K562 (cell line): Measurements from ENCODE around the gene NDUFB3. TPM values are rescaled to one million over a fixed set of nuclear protein-coding genes. Genes with fewer than 3 reads are reported as not detected.
A peak's percentile ranks its signal among the peaks of the same experiment; 100 is the strongest.

Experiments used
- ATAC-seq: fragments of 200-7000 bp; cut with Tn5 transposase; 3 replicates; pipeline ENCODE4 v1.9.1; 2020; ENCODE audit warnings: moderate library complexity
- BruUV-seq: library from RNA; stranded (reverse); fragments of 400-500 nt; replicated peaks from 2 replicates; lab custom pipeline; 2021; lab: Mats Ljungman, UMichigan
- CTCF ChIA-PET: fragments of 300-600 bp; formaldehyde crosslinking; extraction: SDS; loops from one replicate; lab custom pipeline; 2021; ENCODE audit warnings: low intra/inter-chr PET ratio; lab: Yijun Ruan, JAX
- POLR2A ChIA-PET: fragments of 300-600, 350-650 bp; sonication (Branson Sonifier 250); formaldehyde crosslinking; extraction: SDS; loops from one replicate; lab custom pipeline; 2021; ENCODE audit warnings: antibody characterized with exemption, inconsistent platforms; lab: Yijun Ruan, JAX
- DNase-seq, 4 experiments: peaks; one replicate each; pipeline versions ENCODE4 v3.0.0 to v3.0.0-alpha.2; 2011 to 2018; ENCODE audit warnings: low spot score in 3 of 4, mixed read lengths in 3 of 4; ENCODE audit errors: extremely low read depth in 1 of 4
- FAIRE-seq: peaks from 2 replicates; lab custom pipeline; 2011; peaks lifted over from hg19 to GRCh38; lab: Jason Lieb, UNC
- H2AFZ ChIP-seq: 2 replicates; pipeline ENCODE4 v1.6.0; 2011; ENCODE audit warnings: low read depth, low read length, control low read depth, inconsistent platforms
- H3K27ac ChIP-seq: fragments of 200-600 bp; 3 replicates; pipeline ENCODE4 v1.8.0; 2011; ENCODE audit warnings: low read depth, mild to moderate bottlenecking, control low read depth, inconsistent platforms, low read length, moderate library complexity, mixed read lengths; ENCODE audit errors: extremely low read depth
- H3K27me3 ChIP-seq, 2 experiments: fragments of 300-600 bp in 1 of 2; 2 replicates in 1 of 2; 3 replicates in 1 of 2; pipeline versions ENCODE4 v1.6.0 to v1.8.0; 2011; ENCODE audit warnings: inconsistent platforms in 2 of 2, low read length in 2 of 2, mild to moderate bottlenecking in 1 of 2, mixed read lengths in 1 of 2, moderate library complexity in 1 of 2; ENCODE audit not compliant: control insufficient read depth in 2 of 2, insufficient read depth in 2 of 2
- H3K36me3 ChIP-seq: fragments of 300-600 bp; 3 replicates; pipeline ENCODE4 v1.8.0; 2011; ENCODE audit warnings: mild to moderate bottlenecking, low read length, inconsistent platforms; ENCODE audit not compliant: control insufficient read depth, insufficient read depth
- H3K4me1 ChIP-seq, 2 experiments: fragments of 200-600 bp in 1 of 2; replicated peaks in 1 of 2; 2 replicates in 1 of 2; 3 replicates in 1 of 2; pipeline versions ENCODE4 v1.5.1 to v1.8.0; 2011; ENCODE audit warnings: inconsistent platforms in 2 of 2, low read length in 2 of 2, mild to moderate bottlenecking in 1 of 2, mixed read lengths in 1 of 2, moderate library complexity in 1 of 2; ENCODE audit not compliant: control insufficient read depth in 2 of 2, insufficient read depth in 2 of 2
- H3K4me2 ChIP-seq: 2 replicates; pipeline ENCODE4 v1.6.1; 2011; ENCODE audit warnings: low read length, control low read depth, inconsistent platforms, mixed read lengths; ENCODE audit not compliant: insufficient read depth
- H3K4me3 ChIP-seq: fragments of 200-600 bp; sonication (generic), shearing (Covaris generic); 2 replicates; pipeline ENCODE4 v1.5.1; 2016; ENCODE audit warnings: control low read depth, inconsistent platforms
- H3K79me2 ChIP-seq: fragments of 200-600 bp; 3 replicates; pipeline ENCODE4 v1.8.0; 2011; ENCODE audit warnings: low read length, inconsistent platforms; ENCODE audit not compliant: control insufficient read depth, insufficient read depth
- H3K9ac ChIP-seq, 2 experiments: 2 replicates each; pipeline versions ENCODE4 v1.6.0 to v1.6.1; 2011; ENCODE audit warnings: low read depth in 2 of 2, low read length in 2 of 2, control low read depth in 1 of 2, inconsistent platforms in 1 of 2, mild to moderate bottlenecking in 1 of 2, mixed read lengths in 1 of 2; ENCODE audit not compliant: insufficient read depth in 1 of 2
- H3K9me1 ChIP-seq: one replicate; pipeline ENCODE4 v1.6.0; 2011; ENCODE audit warnings: inconsistent platforms, mild to moderate bottlenecking, low read length, moderate library complexity; ENCODE audit not compliant: control insufficient read depth, insufficient read depth
- H3K9me3 ChIP-seq: replicated peaks from 2 replicates; pipeline ENCODE4 v1.5.1; 2011; ENCODE audit warnings: low read depth, low read length, inconsistent platforms; ENCODE audit not compliant: control insufficient read depth, insufficient read depth
- H4K20me1 ChIP-seq: replicated peaks from 2 replicates; pipeline ENCODE4 v1.6.1; 2011; ENCODE audit warnings: low read length, inconsistent platforms, mixed read lengths; ENCODE audit not compliant: control insufficient read depth, insufficient read depth
- CBX5 ChIP-seq: IDR thresholded peaks from 2 replicates; pipeline ENCODE4 v1.6.1; 2014; ENCODE audit warnings: low read depth, borderline replicate concordance
- EGR1 ChIP-seq: fragments of 450-650 bp; conservative IDR thresholded peaks from 2 replicates; pipeline ENCODE4 v1.6.1; 2017; ENCODE audit warnings: mild to moderate bottlenecking
- ELF4 ChIP-seq: fragments of 450-650 bp; formaldehyde crosslinking; IDR thresholded peaks from 2 replicates; pipeline ENCODE4 v1.4.0; 2022; ENCODE audit warnings: missing genetic modification characterization
- MITF ChIP-seq: IDR thresholded peaks from 2 replicates; pipeline ENCODE4 v1.6.1; 2014; ENCODE audit warnings: antibody characterized with exemption
- PCBP1 ChIP-seq: fragments of 200-400 bp; formaldehyde crosslinking; IDR thresholded peaks from 2 replicates; pipeline ENCODE4 v1.6.1; 2018; ENCODE audit warnings: mild to moderate bottlenecking, low read depth, low read length; ENCODE audit not compliant: poor library complexity, severe bottlenecking
- PHTF2 ChIP-seq: fragments of 250-450 bp; sonication (Bioruptor Pico); IDR thresholded peaks from 2 replicates; pipeline ENCODE4 v1.5.0; 2021; ENCODE audit warnings: mild to moderate bottlenecking
- RBM34 ChIP-seq: fragments of 200-400 bp; formaldehyde crosslinking; IDR thresholded peaks from 2 replicates; pipeline ENCODE4 v1.6.1; 2018; ENCODE audit warnings: low read length, borderline replicate concordance; ENCODE audit not compliant: insufficient read depth
- TAF15 ChIP-seq: fragments of 200-400 bp; formaldehyde crosslinking; IDR thresholded peaks from 2 replicates; pipeline ENCODE4 v1.6.1; 2017; ENCODE audit warnings: mild to moderate bottlenecking, low read depth, low read length, moderate library complexity
- WGBS: fragments of 100-300 bp; shearing (Covaris generic); methylation state at CpG from one replicate; pipeline ENCODE4 v1.1.6; 2016; ENCODE audit warnings: low coverage, mixed read lengths; ENCODE audit not compliant: insufficient coverage; ENCODE audit errors: missing lambda C conversion rate; 5-methylcytosine and 5-hydroxymethylcytosine counted together
- in situ Hi-C: fragments of 300-500 bp; cut with MboI; formaldehyde crosslinking; loops from 4 replicates; pipeline ENCODE4 v1.15.0; 2018; ENCODE audit warnings: inconsistent platforms, mixed read lengths
- intact Hi-C: fragments of 100-400 bp; cut with micrococcal nuclease; formaldehyde crosslinking; loops from 2 replicates; pipeline ENCODE4 v1.14.2; 2022
- polyA plus RNA-seq, 8 experiments: library from polyadenylated mRNA; depleted of rRNA in 4 of 8; stranded (reverse) in 5 of 8; unstranded in 3 of 8; fragments of >200 nt; fragmentation: Nextera tagmentation in 2 of 8; fragmentation: Illumina TruSeq in 1 of 8; extraction: Ambion mirVana in 2 of 8; extraction: Trizol in 1 of 8; gene quantifications; 2 replicates each; pipeline versions ENCODE4 v1.2.1 to v1.2.3, GENCODE V29; 2011 to 2014; ENCODE audit warnings: inconsistent platforms in 1 of 8, missing spikeins in 1 of 8
- total RNA-seq, 7 experiments: library from RNA; depleted of rRNA in 6 of 7; stranded (reverse); fragments of >200 nt in 6 of 7; fragmentation: Illumina TruSeq in 2 of 7; extraction: Trizol in 2 of 7; gene quantifications; 2 replicates each; pipeline versions ENCODE4 v1.2.1 to v1.2.3, GENCODE V29; 2011 to 2021; ENCODE audit warnings: low replicate concordance in 1 of 7
- TF ChIP-seq, protein P1 (sequence below): fragments of 250-450 bp; sonication (Bioruptor Pico); IDR thresholded peaks from 2 replicates; pipeline ENCODE4 v1.5.0; 2021; ENCODE audit warnings: mild to moderate bottlenecking, moderate library complexity
- TF ChIP-seq, protein P2 (sequence below): fragments of 250-450 bp; sonication (Bioruptor Pico); IDR thresholded peaks from 2 replicates; pipeline ENCODE4 v1.9.0; 2021; ENCODE audit warnings: mild to moderate bottlenecking

The NDUFB3 gene
- total and polyA plus RNA-seq, 9 of the 15 experiments (the other 6 are each of a cell fraction or from before 2014, with no cell fraction given), result 126 to 786 (median 156) TPM

DNA sequence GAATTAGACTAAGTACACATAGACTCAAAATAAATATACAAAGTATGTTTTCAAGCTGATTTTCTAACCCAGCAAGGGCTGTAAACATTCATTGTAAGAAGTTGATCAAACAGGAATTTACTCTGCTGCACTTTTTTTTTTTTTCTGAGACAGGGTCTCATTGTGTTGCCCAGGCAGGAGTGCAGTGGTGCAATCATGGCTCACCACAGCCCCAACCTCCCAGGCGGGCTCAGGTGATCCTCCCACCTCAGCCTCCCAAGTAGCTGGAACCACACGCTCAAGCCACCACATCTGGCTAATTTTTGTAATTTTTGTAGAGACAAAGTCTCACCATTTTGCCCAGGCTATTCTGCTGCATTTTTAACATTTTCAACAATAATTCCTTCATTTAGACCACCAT, 35.8 kb downstream of the NDUFB3 start:
- no peak overlapping the region for H3K4me3 ChIP-seq
- no peak overlapping the region for H3K4me2 ChIP-seq
- no TSS peak for BruUV-seq
- in situ Hi-C loops, result no loop called here
- H3K4me1 ChIP-seq, result peaks cover 5 to 6% of the 10 kb centered on the region in 2 experiments; a peak in 3 of 5 replicates
- intact Hi-C loops, result no loop called here
- H2AFZ ChIP-seq, result no peak overlapping the region
- no peaks in the 10 kb centered on the region for H3K9me3 ChIP-seq
- no peaks in the 10 kb centered on the region for H3K27me3 ChIP-seq
- POLR2A ChIA-PET, result interaction anchor here (1.4 to 1.5 kb wide), 3 partner anchors 8 to 144 kb away, joined by 4 to 5 read pairs (median 4); partner anchors contain the start of genes CFLAR and ORC2
- DNase-seq, result no peak
- FAIRE-seq, result no peak
- no peaks in the 10 kb centered on the region for H4K20me1 ChIP-seq
- WGBS, result 50% methylated on average over 1 of the region's 2 CpGs
- H3K27ac ChIP-seq, result no peak overlapping the region
- CTCF ChIA-PET, result no interaction called here
- no peak for TF ChIP-seq RBM34
- no peak for TF ChIP-seq TAF15
- TF ChIP-seq PCBP1, result no peak
- TF ChIP-seq PHTF2, result no peak
- TF ChIP-seq MITF, result no peak
- no peak for TF ChIP-seq ELF4
- no peak for TF ChIP-seq CBX5
- TF ChIP-seq, protein P1, sequence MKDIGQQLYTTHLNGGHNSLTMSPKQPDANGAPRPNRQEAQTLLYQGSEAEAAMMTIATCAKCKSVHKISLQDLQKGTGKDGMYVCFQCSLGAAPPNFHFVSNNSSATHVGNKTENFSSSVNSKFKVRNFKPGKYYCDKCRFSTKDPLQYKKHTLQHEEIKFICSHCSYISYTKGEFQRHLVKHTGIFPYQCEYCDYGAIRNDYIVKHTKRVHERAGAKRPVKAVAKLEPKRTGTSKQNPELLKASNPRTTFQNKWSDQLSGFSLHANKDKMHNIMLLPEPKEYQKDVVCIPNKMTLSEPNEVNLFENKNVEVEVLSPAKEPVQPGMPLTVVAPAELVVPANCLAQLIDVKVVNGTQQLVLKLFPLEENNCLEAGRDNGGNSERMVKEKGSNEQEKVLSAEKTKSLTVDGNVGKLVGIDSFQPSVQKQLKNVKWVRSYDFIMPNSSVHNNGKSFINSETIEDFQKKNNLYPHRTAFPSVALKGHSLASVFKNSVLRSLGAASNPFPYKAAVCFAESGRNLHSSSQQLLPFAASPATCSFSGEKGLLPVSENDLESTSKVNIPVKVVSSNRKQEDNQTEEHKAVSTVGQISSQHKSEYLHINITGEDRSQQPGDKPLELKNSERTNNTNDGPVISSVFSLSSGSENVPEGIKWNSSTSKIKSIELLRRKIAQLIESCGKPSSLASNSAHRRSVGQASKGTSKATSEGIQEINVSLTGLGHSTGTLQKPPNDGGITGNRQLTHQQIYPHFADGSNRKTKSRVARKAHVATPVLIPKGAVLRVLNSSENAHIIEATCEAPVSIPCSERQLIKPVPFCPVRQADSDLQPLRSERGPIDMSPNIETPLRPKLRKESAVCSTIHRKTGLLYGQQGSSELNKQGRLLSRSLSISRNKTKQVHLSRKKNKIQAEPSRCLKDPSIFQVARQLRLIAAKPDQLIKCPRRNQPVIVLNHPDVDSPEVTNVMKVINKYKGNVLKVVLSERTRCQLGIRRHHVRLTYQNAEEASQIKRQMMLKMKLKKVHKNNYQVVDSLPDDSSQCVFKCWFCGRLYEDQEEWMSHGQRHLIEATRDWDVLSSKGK (CRISPR knock-in tag), result no peak
- TF ChIP-seq, protein P2, sequence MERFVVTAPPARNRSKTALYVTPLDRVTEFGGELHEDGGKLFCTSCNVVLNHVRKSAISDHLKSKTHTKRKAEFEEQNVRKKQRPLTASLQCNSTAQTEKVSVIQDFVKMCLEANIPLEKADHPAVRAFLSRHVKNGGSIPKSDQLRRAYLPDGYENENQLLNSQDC, result no peak
- TF ChIP-seq EGR1, result no peak
- no peaks in the 10 kb centered on the region for H3K36me3 ChIP-seq
- H3K79me2 ChIP-seq, result no peaks in the 10 kb centered on the region; the same call in 2 of the 3 replicates
- H3K9ac ChIP-seq, result 0 out of 4 replicates have a peak overlapping the region, but pooled peaks of 1 of the 2 experiments have one; percentile 33
- no peaks in the 10 kb centered on the region for H3K9me1 ChIP-seq
- ATAC-seq, result no peak
